ENCODE data around the gene TSPAN9. TPM values are rescaled to one million over a fixed set of nuclear protein-coding genes. Genes with fewer than 3 reads are reported as not detected.

The TSPAN9 gene
- total and polyA plus RNA-seq, 10 of the 15 experiments (the other 5 are each of a cell fraction or from before 2014, with no cell fraction given): 0.03 to 1.0 (median 0.12) TPM; not detected in 5

DNA sequence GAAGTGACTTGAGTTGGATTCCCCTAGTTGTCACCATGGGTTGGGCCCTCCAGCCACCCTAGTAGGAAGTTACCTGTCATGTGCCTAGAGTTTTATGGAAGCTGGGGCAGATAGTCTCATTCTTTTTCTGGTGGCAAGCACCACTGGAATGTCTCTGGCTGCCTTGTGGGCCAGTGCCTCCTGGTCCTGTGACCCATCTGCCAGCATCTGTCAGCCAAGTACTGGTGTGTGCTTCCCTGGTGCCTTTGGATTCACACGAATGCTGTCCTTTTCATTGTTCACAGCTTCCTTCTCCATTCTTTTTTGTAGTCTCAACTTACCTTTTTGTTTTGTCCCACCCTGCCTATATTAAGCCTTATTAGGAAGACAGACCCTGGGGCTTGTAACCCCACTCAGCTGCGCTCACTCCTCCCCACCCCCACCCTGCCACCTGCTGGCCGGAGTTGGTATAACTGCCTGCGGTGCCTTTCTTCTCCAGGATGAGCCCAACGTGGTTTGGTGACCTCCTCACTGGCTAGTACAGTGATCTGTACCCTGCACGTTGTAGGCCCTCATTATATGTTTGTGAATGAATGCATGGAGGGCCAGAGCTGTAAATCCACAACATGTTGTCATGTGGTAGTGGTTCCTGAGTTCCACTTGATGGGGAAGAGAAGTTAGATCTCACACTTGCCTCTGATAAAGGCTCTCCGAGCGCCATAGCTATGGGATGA is 125.7 kb downstream of the TSPAN9 start (continued):
- TF ChIP-seq, protein P1, sequence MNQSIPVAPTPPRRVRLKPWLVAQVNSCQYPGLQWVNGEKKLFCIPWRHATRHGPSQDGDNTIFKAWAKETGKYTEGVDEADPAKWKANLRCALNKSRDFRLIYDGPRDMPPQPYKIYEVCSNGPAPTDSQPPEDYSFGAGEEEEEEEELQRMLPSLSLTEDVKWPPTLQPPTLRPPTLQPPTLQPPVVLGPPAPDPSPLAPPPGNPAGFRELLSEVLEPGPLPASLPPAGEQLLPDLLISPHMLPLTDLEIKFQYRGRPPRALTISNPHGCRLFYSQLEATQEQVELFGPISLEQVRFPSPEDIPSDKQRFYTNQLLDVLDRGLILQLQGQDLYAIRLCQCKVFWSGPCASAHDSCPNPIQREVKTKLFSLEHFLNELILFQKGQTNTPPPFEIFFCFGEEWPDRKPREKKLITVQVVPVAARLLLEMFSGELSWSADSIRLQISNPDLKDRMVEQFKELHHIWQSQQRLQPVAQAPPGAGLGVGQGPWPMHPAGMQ (IDR thresholded peaks at IDR 0.05; ENCODE audit: borderline replicate concordance): no peak
- TF ChIP-seq FOXM1 (IDR thresholded peaks at IDR 0.05; ENCODE audit: low read depth, low read length): no peak
- TF ChIP-seq MTA3 (IDR thresholded peaks at IDR 0.05; ENCODE audit: borderline replicate concordance, low read length): no peak
- TF ChIP-seq ASH2L (IDR thresholded peaks at IDR 0.05; ENCODE audit: borderline replicate concordance, low read depth): no peak
- TF ChIP-seq RAD21 (IDR thresholded peaks at IDR 0.05; ENCODE audit: insufficient read depth, low read depth, low read length): peak; percentile 58
- TF ChIP-seq RAD51 (IDR thresholded peaks at IDR 0.05): no peak
- TF ChIP-seq STAT1 (conservative IDR thresholded peaks at IDR 0.05): no peak
- no peak for TF ChIP-seq ATF7 (IDR thresholded peaks at IDR 0.05; ENCODE audit: low read depth)
- TF ChIP-seq, protein P2, sequence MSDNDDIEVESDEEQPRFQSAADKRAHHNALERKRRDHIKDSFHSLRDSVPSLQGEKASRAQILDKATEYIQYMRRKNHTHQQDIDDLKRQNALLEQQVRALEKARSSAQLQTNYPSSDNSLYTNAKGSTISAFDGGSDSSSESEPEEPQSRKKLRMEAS (IDR thresholded peaks at IDR 0.05; ENCODE audit: low read depth, low read length): no peak
- no peak for TF ChIP-seq MYC (IDR thresholded peaks at IDR 0.05; ENCODE audit: insufficient read depth, insufficient read length, insufficient replicate concordance, low read length, severe bottlenecking)
- TF ChIP-seq ZZZ3 (IDR thresholded peaks at IDR 0.05; ENCODE audit: control insufficient read depth, insufficient read length, low read depth): no peak
- TF ChIP-seq POLR2AphosphoS5 (IDR thresholded peaks at IDR 0.05; ENCODE audit: low read length): no peak
- no peak for TF ChIP-seq IKZF1 (conservative IDR thresholded peaks at IDR 0.05)
- TF ChIP-seq, protein P3, sequence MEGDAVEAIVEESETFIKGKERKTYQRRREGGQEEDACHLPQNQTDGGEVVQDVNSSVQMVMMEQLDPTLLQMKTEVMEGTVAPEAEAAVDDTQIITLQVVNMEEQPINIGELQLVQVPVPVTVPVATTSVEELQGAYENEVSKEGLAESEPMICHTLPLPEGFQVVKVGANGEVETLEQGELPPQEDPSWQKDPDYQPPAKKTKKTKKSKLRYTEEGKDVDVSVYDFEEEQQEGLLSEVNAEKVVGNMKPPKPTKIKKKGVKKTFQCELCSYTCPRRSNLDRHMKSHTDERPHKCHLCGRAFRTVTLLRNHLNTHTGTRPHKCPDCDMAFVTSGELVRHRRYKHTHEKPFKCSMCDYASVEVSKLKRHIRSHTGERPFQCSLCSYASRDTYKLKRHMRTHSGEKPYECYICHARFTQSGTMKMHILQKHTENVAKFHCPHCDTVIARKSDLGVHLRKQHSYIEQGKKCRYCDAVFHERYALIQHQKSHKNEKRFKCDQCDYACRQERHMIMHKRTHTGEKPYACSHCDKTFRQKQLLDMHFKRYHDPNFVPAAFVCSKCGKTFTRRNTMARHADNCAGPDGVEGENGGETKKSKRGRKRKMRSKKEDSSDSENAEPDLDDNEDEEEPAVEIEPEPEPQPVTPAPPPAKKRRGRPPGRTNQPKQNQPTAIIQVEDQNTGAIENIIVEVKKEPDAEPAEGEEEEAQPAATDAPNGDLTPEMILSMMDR (IDR thresholded peaks at IDR 0.05 in 2 of 3, conservative IDR thresholded peaks at IDR 0.05 in 1 of 3; ENCODE audit: control insufficient read depth in 2 of 3, extremely low read depth in 1 of 3, insufficient read depth in 1 of 3, low read depth in 3 of 3, low read length in 3 of 3): peak; percentile 82 to 91 (median 82)
- TF ChIP-seq, protein P4, sequence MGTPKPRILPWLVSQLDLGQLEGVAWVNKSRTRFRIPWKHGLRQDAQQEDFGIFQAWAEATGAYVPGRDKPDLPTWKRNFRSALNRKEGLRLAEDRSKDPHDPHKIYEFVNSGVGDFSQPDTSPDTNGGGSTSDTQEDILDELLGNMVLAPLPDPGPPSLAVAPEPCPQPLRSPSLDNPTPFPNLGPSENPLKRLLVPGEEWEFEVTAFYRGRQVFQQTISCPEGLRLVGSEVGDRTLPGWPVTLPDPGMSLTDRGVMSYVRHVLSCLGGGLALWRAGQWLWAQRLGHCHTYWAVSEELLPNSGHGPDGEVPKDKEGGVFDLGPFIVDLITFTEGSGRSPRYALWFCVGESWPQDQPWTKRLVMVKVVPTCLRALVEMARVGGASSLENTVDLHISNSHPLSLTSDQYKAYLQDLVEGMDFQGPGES (IDR thresholded peaks at IDR 0.05): no peak
- TF ChIP-seq SMC3 (IDR thresholded peaks at IDR 0.05; ENCODE audit: borderline replicate concordance, low read length): peak; percentile 82
- TF ChIP-seq, protein P5, sequence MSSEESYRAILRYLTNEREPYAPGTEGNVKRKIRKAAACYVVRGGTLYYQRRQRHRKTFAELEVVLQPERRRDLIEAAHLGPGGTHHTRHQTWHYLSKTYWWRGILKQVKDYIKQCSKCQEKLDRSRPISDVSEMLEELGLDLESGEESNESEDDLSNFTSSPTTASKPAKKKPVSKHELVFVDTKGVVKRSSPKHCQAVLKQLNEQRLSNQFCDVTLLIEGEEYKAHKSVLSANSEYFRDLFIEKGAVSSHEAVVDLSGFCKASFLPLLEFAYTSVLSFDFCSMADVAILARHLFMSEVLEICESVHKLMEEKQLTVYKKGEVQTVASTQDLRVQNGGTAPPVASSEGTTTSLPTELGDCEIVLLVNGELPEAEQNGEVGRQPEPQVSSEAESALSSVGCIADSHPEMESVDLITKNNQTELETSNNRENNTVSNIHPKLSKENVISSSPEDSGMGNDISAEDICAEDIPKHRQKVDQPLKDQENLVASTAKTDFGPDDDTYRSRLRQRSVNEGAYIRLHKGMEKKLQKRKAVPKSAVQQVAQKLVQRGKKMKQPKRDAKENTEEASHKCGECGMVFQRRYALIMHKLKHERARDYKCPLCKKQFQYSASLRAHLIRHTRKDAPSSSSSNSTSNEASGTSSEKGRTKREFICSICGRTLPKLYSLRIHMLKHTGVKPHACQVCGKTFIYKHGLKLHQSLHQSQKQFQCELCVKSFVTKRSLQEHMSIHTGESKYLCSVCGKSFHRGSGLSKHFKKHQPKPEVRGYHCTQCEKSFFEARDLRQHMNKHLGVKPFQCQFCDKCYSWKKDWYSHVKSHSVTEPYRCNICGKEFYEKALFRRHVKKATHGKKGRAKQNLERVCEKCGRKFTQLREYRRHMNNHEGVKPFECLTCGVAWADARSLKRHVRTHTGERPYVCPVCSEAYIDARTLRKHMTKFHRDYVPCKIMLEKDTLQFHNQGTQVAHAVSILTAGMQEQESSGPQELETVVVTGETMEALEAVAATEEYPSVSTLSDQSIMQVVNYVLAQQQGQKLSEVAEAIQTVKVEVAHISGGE (CRISPR knock-in tag; IDR thresholded peaks at IDR 0.05): no peak
- TF ChIP-seq, protein P6, sequence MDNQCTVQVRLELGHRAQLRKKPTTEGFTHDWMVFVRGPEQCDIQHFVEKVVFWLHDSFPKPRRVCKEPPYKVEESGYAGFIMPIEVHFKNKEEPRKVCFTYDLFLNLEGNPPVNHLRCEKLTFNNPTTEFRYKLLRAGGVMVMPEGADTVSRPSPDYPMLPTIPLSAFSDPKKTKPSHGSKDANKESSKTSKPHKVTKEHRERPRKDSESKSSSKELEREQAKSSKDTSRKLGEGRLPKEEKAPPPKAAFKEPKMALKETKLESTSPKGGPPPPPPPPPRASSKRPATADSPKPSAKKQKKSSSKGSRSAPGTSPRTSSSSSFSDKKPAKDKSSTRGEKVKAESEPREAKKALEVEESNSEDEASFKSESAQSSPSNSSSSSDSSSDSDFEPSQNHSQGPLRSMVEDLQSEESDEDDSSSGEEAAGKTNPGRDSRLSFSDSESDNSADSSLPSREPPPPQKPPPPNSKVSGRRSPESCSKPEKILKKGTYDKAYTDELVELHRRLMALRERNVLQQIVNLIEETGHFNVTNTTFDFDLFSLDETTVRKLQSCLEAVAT (IDR thresholded peaks at IDR 0.05): no peak
- TF ChIP-seq WRNIP1 (IDR thresholded peaks at IDR 0.05; ENCODE audit: borderline replicate concordance, low read depth, low read length): no peak
- no peak for TF ChIP-seq SMAD1 (IDR thresholded peaks at IDR 0.05; ENCODE audit: low read depth, partially characterized antibody)
